GM19025 (cell line): Measurements from ENCODE around the gene SUPT6H.

Experiments used
- ATAC-seq: cut with Tn5 transposase; IDR thresholded peaks from one replicate; pipeline ENCODE4 v1.9.1; 2021; ENCODE audit warnings: mild to moderate bottlenecking, low read depth, moderate library complexity; ENCODE audit not compliant: unreplicated experiment

The SUPT6H gene

GRCh38 chr17:28700278-28700677 lies 38.3 kb downstream of the SUPT6H start:
- ATAC-seq = no peak

- no peak for ATAC-seq
Measured at GRCh38 chr17:28700830-28701492, 39.0 kb downstream of the SUPT6H start.

GRCh38 chr17:28702026-28702751 lies 40.2 kb downstream of the SUPT6H start:
- no peak for ATAC-seq

GRCh38 chr17:28702752-28703150 lies 40.7 kb downstream of the SUPT6H start:
- ATAC-seq = no peak

- no peak for ATAC-seq
Measured at GRCh38 chr17:28703552-28704218, 41.7 kb downstream of the SUPT6H start.

GRCh38 chr17:28704219-28704858 lies 42.3 kb downstream of the SUPT6H start:
- no peak for ATAC-seq

- ATAC-seq = no peak
Measured at GRCh38 chr17:28705074-28705659, 43.2 kb downstream of the SUPT6H start.

GRCh38 chr17:28705728-28706334 lies 43.8 kb downstream of the SUPT6H start:
- ATAC-seq = no peak

- no peak for ATAC-seq
Measured at GRCh38 chr17:28706471-28707338, 44.7 kb downstream of the SUPT6H start.

- ATAC-seq = no peak
Measured at GRCh38 chr17:28707339-28707720, 45.3 kb downstream of the SUPT6H start.

GRCh38 chr17:28710861-28711722 lies 49.1 kb downstream of the SUPT6H start:
- peak; percentile 84 for ATAC-seq

- ATAC-seq = no peak
Measured at GRCh38 chr17:28711723-28712031, 49.7 kb downstream of the SUPT6H start, which contains the start of gene PROCA1. Gene PROCA1, minus strand, starts transcription at chr17:28711888. Its CDS starts 228 bp downstream, at chr17:28711660.

- no peak for ATAC-seq
Measured at GRCh38 chr17:28712032-28712704, 50.2 kb downstream of the SUPT6H start.

GRCh38 chr17:28712705-28713415 lies 50.9 kb downstream of the SUPT6H start:
- ATAC-seq = no peak

GRCh38 chr17:28714281-28714680 lies 52.3 kb downstream of the SUPT6H start:
- ATAC-seq = no peak

GRCh38 chr17:28715217-28715616 lies 53.2 kb downstream of the SUPT6H start:
- ATAC-seq = no peak
